Mesenchymal stem cell (in vitro differentiated cells and primary cell): Measurements from ENCODE around the gene FOXO6.
A peak's percentile ranks its signal among the peaks of the same experiment; 100 is the strongest.

Source experiments
- DNase-seq: peaks from one replicate; pipeline ENCODE4 v3.0.0-alpha.2; 2013
- H2AFZ ChIP-seq: one replicate; pipeline ENCODE4 v1.6.1; 2013; ENCODE audit warnings: low read depth, mild to moderate bottlenecking, control low read depth, inconsistent platforms, low read length, moderate library complexity
- H2AK5ac ChIP-seq: 2 replicates; pipeline ENCODE4 v1.6.1; 2013; ENCODE audit warnings: low read length, moderate library complexity, mild to moderate bottlenecking, inconsistent platforms; ENCODE audit not compliant: severe bottlenecking
- H2BK120ac ChIP-seq: one replicate; pipeline ENCODE4 v1.6.1; 2013; ENCODE audit warnings: low read depth, mild to moderate bottlenecking, inconsistent platforms, low read length, moderate library complexity
- H2BK12ac ChIP-seq, 2 experiments: one replicate each; pipeline ENCODE4 v1.6.1; 2013; ENCODE audit warnings: inconsistent platforms in 2 of 2, low read length in 2 of 2, mild to moderate bottlenecking in 2 of 2, moderate library complexity in 2 of 2, control low read depth in 1 of 2
- H2BK15ac ChIP-seq: one replicate; pipeline ENCODE4 v1.6.1; 2013; ENCODE audit warnings: mild to moderate bottlenecking, low read depth, inconsistent platforms; ENCODE audit not compliant: poor library complexity, severe bottlenecking
- H2BK5ac ChIP-seq: 2 replicates; pipeline ENCODE4 v1.6.1; 2013; ENCODE audit warnings: low read depth, mild to moderate bottlenecking, low read length, control low read depth, inconsistent platforms; ENCODE audit not compliant: poor library complexity, severe bottlenecking
- H3K14ac ChIP-seq, 2 experiments: one replicate each; pipeline ENCODE4 v1.6.1; 2013; ENCODE audit warnings: inconsistent platforms in 2 of 2, low read length in 2 of 2, control low read depth in 1 of 2, mild to moderate bottlenecking in 1 of 2, moderate library complexity in 1 of 2
- H3K18ac ChIP-seq, 2 experiments: one replicate each; pipeline ENCODE4 v1.6.1; 2013; ENCODE audit warnings: inconsistent platforms in 2 of 2, low read length in 2 of 2, control low read depth in 1 of 2, low read depth in 1 of 2, mild to moderate bottlenecking in 1 of 2
- H3K23ac ChIP-seq, 2 experiments: one replicate each; pipeline ENCODE4 v1.6.1; 2013; ENCODE audit warnings: inconsistent platforms in 2 of 2, low read length in 2 of 2, mild to moderate bottlenecking in 2 of 2, moderate library complexity in 2 of 2, control low read depth in 1 of 2
- H3K27ac ChIP-seq: 2 replicates; pipeline ENCODE4 v1.5.1; 2013; ENCODE audit warnings: mild to moderate bottlenecking, moderate library complexity, low read length, control low read depth, inconsistent platforms; ENCODE audit not compliant: poor library complexity, severe bottlenecking
- H3K27me3 ChIP-seq, 2 experiments: 2 replicates each; pipeline versions ENCODE4 v1.6.1 to v1.7.0; 2013; ENCODE audit warnings: low read length in 2 of 2, mild to moderate bottlenecking in 2 of 2, moderate library complexity in 2 of 2, control low read depth in 1 of 2, inconsistent platforms in 1 of 2; ENCODE audit not compliant: control insufficient read depth in 1 of 2, insufficient read depth in 1 of 2
- H3K36me3 ChIP-seq, 2 experiments: 2 replicates each; pipeline versions ENCODE4 v1.6.1 to v1.7.0; 2013; ENCODE audit warnings: low read length in 2 of 2, control low read depth in 1 of 2, inconsistent platforms in 1 of 2, low read depth in 1 of 2, mild to moderate bottlenecking in 1 of 2; ENCODE audit not compliant: insufficient read depth in 2 of 2, control insufficient read depth in 1 of 2
- H3K4ac ChIP-seq, 2 experiments: one replicate each; pipeline ENCODE4 v1.6.1; 2013; ENCODE audit warnings: inconsistent platforms in 2 of 2, low read length in 2 of 2, mild to moderate bottlenecking in 2 of 2, moderate library complexity in 2 of 2, control low read depth in 1 of 2, low read depth in 1 of 2
- H3K4me1 ChIP-seq: 2 replicates; pipeline ENCODE4 v1.6.1; 2013; ENCODE audit warnings: low read depth, low read length, control low read depth; ENCODE audit not compliant: control insufficient read depth, insufficient read depth
- H3K4me2 ChIP-seq: 2 replicates; pipeline ENCODE4 v1.6.1; 2013; ENCODE audit warnings: low read length, mild to moderate bottlenecking, inconsistent platforms; ENCODE audit not compliant: poor library complexity, severe bottlenecking
- H3K4me3 ChIP-seq, 2 experiments: 2 replicates each; pipeline versions ENCODE4 v1.5.1 to v1.7.0; 2013; ENCODE audit warnings: low read length in 2 of 2, mild to moderate bottlenecking in 2 of 2, control low read depth in 1 of 2, low read depth in 1 of 2; ENCODE audit not compliant: insufficient read depth in 1 of 2
- H3K79me1 ChIP-seq: replicated peaks from 2 replicates; pipeline ENCODE4 v1.6.1; 2013; ENCODE audit warnings: mild to moderate bottlenecking, control low read depth, low read length, inconsistent platforms; ENCODE audit not compliant: poor library complexity, severe bottlenecking
- H3K9ac ChIP-seq: 2 replicates; pipeline ENCODE4 v1.7.0; 2013; ENCODE audit warnings: mild to moderate bottlenecking, low read length, moderate library complexity
- H3K9me3 ChIP-seq: 2 replicates; pipeline ENCODE4 v1.7.0; 2013; ENCODE audit warnings: mild to moderate bottlenecking, low read length; ENCODE audit not compliant: control insufficient read depth
- H4K8ac ChIP-seq: one replicate; pipeline ENCODE4 v1.6.1; 2013; ENCODE audit warnings: inconsistent platforms, mild to moderate bottlenecking, low read length, moderate library complexity
- H4K91ac ChIP-seq: one replicate; pipeline ENCODE4 v1.6.1; 2013; ENCODE audit warnings: mild to moderate bottlenecking, low read length, inconsistent platforms
- WGBS: methylation state at CpG from one replicate; pipeline ENCODE4 v1.1.7; 2013; ENCODE audit warnings: mixed read lengths; 5-methylcytosine and 5-hydroxymethylcytosine counted together

FOXO6 gene

GRCh38 chr1:41322101-41322661 lies 39.1 kb upstream of the FOXO6 start:
- Histone ChIP-seq H3K9ac (no peak overlapping the region), H2AK5ac (no peak overlapping the region), H4K8ac (no peak overlapping the region), H3K14ac (no peak overlapping the region), H3K4me2 (no peak overlapping the region), H2AFZ (no peak overlapping the region), H2BK5ac (no peak overlapping the region), H3K23ac (no peak overlapping the region), H3K9me3 (no peaks in the 10 kb centered on the region), H3K36me3 (no peaks in the 10 kb centered on the region), H3K18ac (no peak overlapping the region), H3K27ac (no peak overlapping the region), H3K4me1 (peaks cover 4% of the 10 kb centered on the region), H3K27me3 (peaks cover 3 to 39% of the 10 kb centered on the region in 2 experiments), H2BK120ac (no peak overlapping the region), H4K91ac (no peak overlapping the region), H3K4ac (no peak overlapping the region), H2BK12ac (no peak overlapping the region), H2BK15ac (no peak overlapping the region), H3K4me3 (no peak overlapping the region), H3K79me1 (no peaks in the 10 kb centered on the region)
- 92% methylated on average over 8 of the region's 8 CpGs for WGBS
- DNase-seq = no peak

DNA sequence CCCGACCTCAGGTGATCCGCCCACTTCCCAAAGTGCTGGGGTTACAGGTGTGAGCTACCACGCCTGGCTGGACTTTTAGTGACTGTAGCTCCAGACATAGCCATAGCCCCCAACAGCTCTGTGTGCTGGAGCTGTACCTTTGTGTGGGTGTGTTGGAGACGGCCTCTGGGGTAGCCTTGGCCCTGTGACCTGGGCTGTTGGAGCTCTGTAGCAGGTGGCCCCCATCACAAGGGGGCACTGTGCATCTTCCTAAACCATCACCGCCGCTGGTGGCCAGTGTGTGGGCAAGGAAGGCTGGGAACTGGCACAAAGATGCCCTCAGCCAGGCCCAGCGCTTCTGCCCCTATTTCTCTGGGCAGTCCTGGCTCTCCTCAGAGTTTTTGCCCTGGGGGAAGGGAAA lies 38.4 kb upstream of the FOXO6 start:
- no peak overlapping the region for H3K4me3 ChIP-seq
- peaks cover 2 to 40% of the 10 kb centered on the region in 2 experiments for H3K27me3 ChIP-seq
- no peak overlapping the region for H2BK15ac ChIP-seq
- H3K4me1 ChIP-seq = peaks cover 4% of the 10 kb centered on the region
- no peak overlapping the region for H3K4me2 ChIP-seq
- no peak overlapping the region for H3K14ac ChIP-seq
- no peaks in the 10 kb centered on the region for H3K79me1 ChIP-seq
- no peak overlapping the region for H4K91ac ChIP-seq
- H3K4ac ChIP-seq = no peak overlapping the region
- H2BK5ac ChIP-seq = no peak overlapping the region
- H2BK12ac ChIP-seq = no peak overlapping the region
- DNase-seq = peak; percentile 22
- no peaks in the 10 kb centered on the region for H3K36me3 ChIP-seq
- H3K18ac ChIP-seq = no peak overlapping the region
- H2AFZ ChIP-seq = no peak overlapping the region
- no peak overlapping the region for H3K27ac ChIP-seq
- H3K9me3 ChIP-seq = no peaks in the 10 kb centered on the region
- no peak overlapping the region for H4K8ac ChIP-seq
- H2BK120ac ChIP-seq = no peak overlapping the region
- no peak overlapping the region for H2AK5ac ChIP-seq
- no peak overlapping the region for H3K23ac ChIP-seq
- H3K9ac ChIP-seq = no peak overlapping the region
- WGBS = 56% methylated on average over 6 of the region's 7 CpGs

- Histone ChIP-seq H3K27ac (no peak overlapping the region), H3K4me3 (no peak overlapping the region), H3K23ac (no peak overlapping the region), H3K79me1 (no peaks in the 10 kb centered on the region), H3K27me3 (peaks cover 0 to 39% of the 10 kb centered on the region in 2 experiments), H2BK5ac (no peak overlapping the region), H3K18ac (no peak overlapping the region), H4K91ac (no peak overlapping the region), H2AK5ac (no peak overlapping the region), H3K4me2 (no peak overlapping the region), H3K36me3 (no peaks in the 10 kb centered on the region), H3K9me3 (no peaks in the 10 kb centered on the region), H4K8ac (no peak overlapping the region), H2BK15ac (no peak overlapping the region), H2BK12ac (no peak overlapping the region), H2AFZ (no peak overlapping the region), H3K14ac (no peak overlapping the region), H3K4ac (no peak overlapping the region), H3K4me1 (peaks cover 4% of the 10 kb centered on the region), H2BK120ac (no peak overlapping the region), H3K9ac (no peak overlapping the region)
- no peak for DNase-seq
- 75% methylated on average over 5 of the region's 5 CpGs for WGBS
Measured at GRCh38 chr1:41323243-41323642, 38.0 kb upstream of the FOXO6 start.

GRCh38 chr1:41325801-41326200 lies 35.4 kb upstream of the FOXO6 start:
- H3K36me3 ChIP-seq = peaks cover 0 to 2% of the 10 kb centered on the region in 2 experiments
- no peak overlapping the region for H3K18ac ChIP-seq
- no peak overlapping the region for H3K14ac ChIP-seq
- H3K79me1 ChIP-seq = no peaks in the 10 kb centered on the region
- no peak overlapping the region for H2BK5ac ChIP-seq
- H3K9me3 ChIP-seq = no peaks in the 10 kb centered on the region
- no peak overlapping the region for H3K23ac ChIP-seq
- no peak overlapping the region for H3K4ac ChIP-seq
- no peak overlapping the region for H3K9ac ChIP-seq
- WGBS = 62% methylated on average over 5 of the region's 6 CpGs
- H2BK15ac ChIP-seq = no peak overlapping the region
- no peak overlapping the region for H4K8ac ChIP-seq
- H4K91ac ChIP-seq = no peak overlapping the region
- no peaks in the 10 kb centered on the region for H3K4me1 ChIP-seq
- H2AK5ac ChIP-seq = no peak overlapping the region
- no peak overlapping the region for H2BK12ac ChIP-seq
- no peak overlapping the region for H2AFZ ChIP-seq
- H3K4me3 ChIP-seq = no peak overlapping the region
- no peak for DNase-seq
- no peak overlapping the region for H3K4me2 ChIP-seq
- H2BK120ac ChIP-seq = no peak overlapping the region
- peaks cover 8 to 35% of the 10 kb centered on the region in 2 experiments for H3K27me3 ChIP-seq
- H3K27ac ChIP-seq = no peak overlapping the region
